Lower lobe of right lung (tissue), 2 donors: Measurements from ENCODE around the gene SRSF6. TPM values are rescaled to one million over a fixed set of nuclear protein-coding genes. Genes with fewer than 3 reads are reported as not detected.
"Not testable (repeated sequence)": the region's sequence is repeated elsewhere in the genome, so short reads cannot be mapped to it uniquely, and the experiment has no call there.

ENCODE experiments used
- ATAC-seq, 2 donors: fragments of 200-7000 bp; cut with Tn5 transposase; one replicate each; pipeline ENCODE4 v1.9.1; 2020 to 2022; ENCODE audit warnings: mild to moderate bottlenecking in 2 of 2, moderate library complexity in 2 of 2
- DNase-seq: peaks from one replicate; pipeline ENCODE4 v3.0.0-alpha.2; 2020
- H3K27ac ChIP-seq: fragments of 200-600 bp; one replicate; pipeline ENCODE4 v1.8.0; 2022
- H3K27me3 ChIP-seq: fragments of 200-600 bp; one replicate; pipeline ENCODE4 v1.8.0; 2022; ENCODE audit warnings: low read depth
- H3K36me3 ChIP-seq: fragments of 200-600 bp; one replicate; pipeline ENCODE4 v1.8.0; 2022; ENCODE audit warnings: mild to moderate bottlenecking
- H3K4me1 ChIP-seq: fragments of 200-600 bp; one replicate; pipeline ENCODE4 v1.8.0; 2022
- H3K4me3 ChIP-seq: fragments of 200-600 bp; one replicate; pipeline ENCODE4 v1.8.0; 2022; ENCODE audit warnings: mild to moderate bottlenecking
- H3K9me3 ChIP-seq: fragments of 200-600 bp; one replicate; pipeline ENCODE4 v1.8.0; 2022
- intact Hi-C: fragments of 100-400 bp; cut with DNase I; formaldehyde crosslinking; loops from one replicate; pipeline ENCODE4 v1.11.0; 2022
- total RNA-seq: library from RNA; stranded (reverse); fragmentation: NEBNext Ultra II Directional; extraction: Animal tissue kit (Norgen Biotek cat#: 25700); gene quantifications from one replicate; pipeline ENCODE4 v1.2.1, GENCODE V29; 2021
- TF ChIP-seq, protein P1 (sequence below): fragments of 200-600 bp; IDR thresholded peaks from one replicate; pipeline ENCODE4 v1.8.0; 2022; ENCODE audit warnings: antibody characterized with exemption, mild to moderate bottlenecking
- donor health status: DM: no; HTN: yes; CAD: no; lungs with severe emphysema.

SRSF6 gene
- total RNA-seq, 1 donor from 2014 or later = 145 TPM

GRCh38 chr20:43452404-43453126 is 5.1 kb upstream of the SRSF6 start:
- H3K9me3 ChIP-seq = no peaks in the 10 kb centered on the region
- ATAC-seq (no peak), DNase-seq (no peak)
- intact Hi-C loops = no loop called here
- H3K36me3 ChIP-seq = no peaks in the 10 kb centered on the region
- no peak overlapping the region for H3K4me3 ChIP-seq
- no peaks in the 10 kb centered on the region for H3K27me3 ChIP-seq
- peaks cover 6% of the 10 kb centered on the region for H3K4me1 ChIP-seq
- TF ChIP-seq, protein P1, sequence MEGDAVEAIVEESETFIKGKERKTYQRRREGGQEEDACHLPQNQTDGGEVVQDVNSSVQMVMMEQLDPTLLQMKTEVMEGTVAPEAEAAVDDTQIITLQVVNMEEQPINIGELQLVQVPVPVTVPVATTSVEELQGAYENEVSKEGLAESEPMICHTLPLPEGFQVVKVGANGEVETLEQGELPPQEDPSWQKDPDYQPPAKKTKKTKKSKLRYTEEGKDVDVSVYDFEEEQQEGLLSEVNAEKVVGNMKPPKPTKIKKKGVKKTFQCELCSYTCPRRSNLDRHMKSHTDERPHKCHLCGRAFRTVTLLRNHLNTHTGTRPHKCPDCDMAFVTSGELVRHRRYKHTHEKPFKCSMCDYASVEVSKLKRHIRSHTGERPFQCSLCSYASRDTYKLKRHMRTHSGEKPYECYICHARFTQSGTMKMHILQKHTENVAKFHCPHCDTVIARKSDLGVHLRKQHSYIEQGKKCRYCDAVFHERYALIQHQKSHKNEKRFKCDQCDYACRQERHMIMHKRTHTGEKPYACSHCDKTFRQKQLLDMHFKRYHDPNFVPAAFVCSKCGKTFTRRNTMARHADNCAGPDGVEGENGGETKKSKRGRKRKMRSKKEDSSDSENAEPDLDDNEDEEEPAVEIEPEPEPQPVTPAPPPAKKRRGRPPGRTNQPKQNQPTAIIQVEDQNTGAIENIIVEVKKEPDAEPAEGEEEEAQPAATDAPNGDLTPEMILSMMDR = no peak
- no peak overlapping the region for H3K27ac ChIP-seq

- DNase-seq, intact Hi-C loops: not testable (repeated sequence)
Observed at GRCh38 chr20:43456252-43456651, 1.4 kb upstream of the SRSF6 start.

DNA sequence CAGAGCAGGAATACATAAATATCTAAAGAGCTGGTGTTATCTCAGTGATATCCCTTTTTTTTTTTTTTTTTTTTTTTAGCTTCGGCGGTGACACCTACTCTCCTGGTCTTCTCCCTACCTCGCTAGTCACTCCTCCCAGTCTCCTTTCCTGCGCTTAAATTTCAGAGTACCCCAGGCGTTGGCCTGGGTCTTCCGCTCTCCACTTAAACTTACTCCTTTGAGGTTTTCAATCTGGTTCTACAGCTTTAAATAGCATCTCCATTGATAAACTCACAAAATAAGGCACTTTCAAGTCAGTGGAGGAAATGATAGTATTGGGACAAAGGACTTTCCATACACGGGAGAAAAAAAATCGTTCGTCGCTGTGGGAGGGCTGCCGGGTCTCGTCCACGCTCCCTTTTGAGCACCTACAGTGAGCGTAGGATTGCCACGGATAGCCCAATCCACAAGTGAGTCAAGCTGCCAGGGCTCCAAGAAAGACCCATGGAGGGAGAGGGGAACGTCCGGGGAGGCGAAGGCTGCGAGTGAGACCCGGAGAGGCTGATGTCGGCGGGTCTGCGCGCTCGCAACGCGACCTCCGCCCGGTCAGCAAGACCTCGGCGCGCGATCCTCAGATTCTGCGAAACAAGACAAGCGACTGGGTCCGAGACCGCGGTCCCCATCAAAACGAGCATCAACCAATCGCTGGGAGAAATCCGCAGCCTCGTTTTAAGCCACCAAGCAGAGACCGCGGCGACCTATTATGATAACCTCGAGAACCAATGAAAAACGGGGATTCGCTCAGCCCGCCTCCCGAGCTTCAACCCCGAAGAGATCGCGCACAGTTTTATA is 672 bp upstream of the SRSF6 start:
- peak overlapping the region; percentile 83 for H3K4me3 ChIP-seq
- no peaks in the 10 kb centered on the region for H3K27me3 ChIP-seq
- H3K9me3 ChIP-seq = no peaks in the 10 kb centered on the region
- intact Hi-C loops = no loop called here
- TF ChIP-seq, protein P1 = no peak
- peaks cover 27% of the 10 kb centered on the region for H3K4me1 ChIP-seq
- H3K27ac ChIP-seq = peak overlapping the region; percentile 99
- H3K36me3 ChIP-seq = peaks cover 31% of the 10 kb centered on the region
- peak; percentile 92 for DNase-seq
- peak; percentile 90 to 93 for ATAC-seq

More at GRCh38 chr20:43456252-43456651, 1.4 kb upstream of the SRSF6 start:
- H3K27me3 ChIP-seq, ATAC-seq, H3K27ac ChIP-seq, H3K9me3 ChIP-seq, H3K4me3 ChIP-seq: not testable (repeated sequence)
- Histone ChIP-seq H3K4me1 (peaks cover 20% of the 10 kb centered on the region), H3K36me3 (peaks cover 24% of the 10 kb centered on the region)

DNA sequence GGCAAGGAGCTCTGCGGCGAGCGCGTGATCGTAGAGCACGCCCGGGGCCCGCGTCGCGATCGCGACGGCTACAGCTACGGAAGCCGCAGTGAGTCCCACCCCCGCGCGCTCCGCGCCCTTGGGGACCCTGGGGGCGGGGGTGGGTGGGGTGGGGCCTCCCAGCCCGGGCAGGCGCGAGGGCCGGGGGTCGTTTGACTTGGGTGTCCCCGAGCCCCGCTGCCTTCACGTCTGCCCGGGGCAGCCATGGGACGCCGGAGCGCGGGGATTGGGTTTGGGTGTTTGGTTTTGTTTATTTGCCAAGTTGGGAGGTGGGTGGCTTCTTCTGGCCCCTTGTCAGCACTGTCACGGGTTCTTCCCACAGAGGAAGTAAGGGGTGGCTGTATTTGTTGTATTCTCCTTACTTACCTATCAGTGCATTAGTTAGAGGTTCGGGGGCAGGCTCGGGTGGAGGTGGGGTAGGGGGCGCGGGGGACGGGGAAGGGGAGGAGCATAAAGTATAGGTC is 777 bp downstream of the SRSF6 start:
- H3K27me3 ChIP-seq = no peaks in the 10 kb centered on the region
- H3K4me3 ChIP-seq = peak overlapping the region; percentile 83
- DNase-seq = no peak
- peak overlapping the region; percentile 99 for H3K27ac ChIP-seq
- peaks cover 36% of the 10 kb centered on the region for H3K4me1 ChIP-seq
- peaks cover 46% of the 10 kb centered on the region for H3K36me3 ChIP-seq
- TF ChIP-seq, protein P1 = no peak
- ATAC-seq = no peak
- intact Hi-C loops = no loop called here
- no peaks in the 10 kb centered on the region for H3K9me3 ChIP-seq

- DNase-seq (no peak), ATAC-seq (no peak)
- no peak overlapping the region for H3K27ac ChIP-seq
- intact Hi-C loops = no loop called here
- H3K4me3 ChIP-seq = peak overlapping the region; percentile 83
- H3K9me3 ChIP-seq = no peaks in the 10 kb centered on the region
- H3K27me3 ChIP-seq = no peaks in the 10 kb centered on the region
- TF ChIP-seq, protein P1 = no peak
- peaks cover 41% of the 10 kb centered on the region for H3K4me1 ChIP-seq
- H3K36me3 ChIP-seq = peaks cover 54% of the 10 kb centered on the region
Observed at GRCh38 chr20:43459022-43459942, 1.6 kb downstream of the SRSF6 start.
